CD4-positive, alpha-beta T cell treated with Interleukin-10 for 1 hour (primary cell): Measurements from ENCODE around the gene LSP1.
"Not testable (repeated sequence)": the region's sequence is repeated elsewhere in the genome, so short reads cannot be mapped to it uniquely, and the experiment has no call there.

Experiments
- DNase-seq: peaks from one replicate; pipeline ENCODE4 v3.0.0-alpha.2; 2020

The LSP1 gene

DNA sequence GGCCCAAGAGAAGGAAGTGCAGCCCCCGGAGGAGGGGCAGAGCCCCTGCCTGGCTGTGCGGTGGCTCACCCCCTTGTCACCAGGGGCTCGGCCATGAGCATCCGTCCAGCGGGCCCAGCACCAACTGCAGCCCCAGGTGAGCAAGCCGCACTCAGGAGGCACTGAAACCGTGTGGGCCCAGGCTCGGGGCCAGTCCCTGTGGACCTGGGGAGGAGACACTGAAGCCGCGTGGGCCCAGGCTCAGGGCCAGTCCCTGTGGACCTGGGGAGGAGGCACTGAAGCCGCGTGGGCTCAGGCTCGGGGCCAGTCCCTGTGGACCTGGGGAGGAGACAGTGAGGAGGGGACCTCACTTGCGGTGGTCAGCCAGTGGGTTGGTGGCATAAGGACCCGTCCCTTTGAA is 13.9 kb downstream of the LSP1 start:
- DNase-seq, result no peak

DNA sequence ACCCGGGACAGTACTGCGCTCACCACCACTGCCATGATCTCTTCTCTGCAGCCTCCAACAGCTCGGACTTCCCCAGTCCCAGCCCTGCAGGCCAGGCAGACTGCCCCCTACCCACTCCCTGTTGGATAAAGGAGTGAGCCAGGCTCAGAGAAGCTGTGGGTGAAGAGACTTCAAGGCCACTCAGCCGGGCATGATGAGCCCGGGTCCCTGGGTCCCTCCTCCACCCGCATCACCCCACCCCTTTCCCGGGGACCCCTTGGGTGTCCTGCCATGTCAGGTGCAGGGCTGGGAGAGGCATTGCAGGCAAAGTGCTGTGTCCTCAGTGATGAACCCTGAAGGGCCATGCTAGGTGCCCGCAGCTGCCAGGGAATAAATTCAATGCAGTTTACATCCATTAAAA is 14.5 kb downstream of the LSP1 start:
- no peak for DNase-seq

DNA sequence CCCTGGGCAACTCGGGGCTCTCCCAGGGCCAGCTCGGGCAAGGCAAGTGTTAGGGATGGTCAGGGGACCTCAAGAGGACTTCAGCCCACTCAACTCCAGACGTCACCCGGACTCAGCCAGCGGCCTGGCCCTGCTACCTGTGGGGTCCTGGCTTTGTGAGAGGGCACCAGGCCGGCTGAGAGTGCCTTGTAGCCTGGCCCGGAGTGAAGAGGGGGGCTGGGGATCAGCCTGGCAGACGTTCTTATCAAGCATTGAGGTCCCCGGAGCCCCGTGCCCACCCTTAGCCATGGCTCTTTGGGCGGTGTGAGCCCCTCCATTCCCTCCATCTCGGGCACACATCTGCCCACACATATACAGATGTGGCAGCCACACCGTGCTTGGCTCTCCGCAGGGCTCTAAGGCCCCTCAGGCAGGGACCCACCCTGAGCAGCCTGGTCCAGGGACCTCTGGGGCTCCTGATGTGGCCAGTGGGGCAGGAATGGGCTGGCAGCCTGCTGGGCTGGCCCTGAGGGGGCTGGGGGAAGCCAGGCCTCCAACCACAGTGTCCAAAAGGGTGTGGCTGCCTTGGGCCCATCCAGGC is 15.3 kb downstream of the LSP1 start:
- no peak for DNase-seq

DNA sequence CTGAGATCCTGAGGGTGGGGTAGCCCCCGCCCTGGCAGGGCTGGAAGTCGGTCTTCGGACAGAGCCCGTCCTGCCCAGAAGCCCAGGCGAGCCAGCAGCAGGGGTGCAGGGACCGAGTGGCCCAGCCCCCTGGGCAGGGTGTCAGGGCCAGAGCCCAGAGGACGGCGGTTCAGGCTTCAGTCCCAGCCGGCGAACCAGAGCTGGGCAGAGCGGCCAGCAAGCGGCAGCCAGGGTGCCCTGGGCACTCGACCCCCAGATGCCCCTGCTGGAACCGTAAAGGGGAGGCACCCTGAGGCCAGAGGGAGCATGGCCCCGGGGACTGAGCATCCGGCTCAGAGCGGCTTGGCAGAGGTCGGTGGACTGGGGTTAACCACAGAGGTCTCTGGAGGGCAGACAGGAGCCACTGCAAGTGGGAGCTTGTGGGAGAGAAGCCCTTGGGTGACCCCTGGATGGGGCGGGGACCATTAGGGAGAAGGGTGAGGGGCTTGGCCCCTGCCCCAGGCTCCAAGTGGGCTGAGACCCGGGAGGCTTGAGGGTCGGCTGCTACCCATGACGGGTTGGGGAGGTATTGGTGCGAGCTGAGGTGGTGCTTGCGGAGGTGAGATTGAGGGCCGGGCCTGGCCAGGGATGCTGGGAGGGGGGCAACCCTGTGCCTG is 15.9 kb downstream of the LSP1 start:
- DNase-seq, result no peak

DNA sequence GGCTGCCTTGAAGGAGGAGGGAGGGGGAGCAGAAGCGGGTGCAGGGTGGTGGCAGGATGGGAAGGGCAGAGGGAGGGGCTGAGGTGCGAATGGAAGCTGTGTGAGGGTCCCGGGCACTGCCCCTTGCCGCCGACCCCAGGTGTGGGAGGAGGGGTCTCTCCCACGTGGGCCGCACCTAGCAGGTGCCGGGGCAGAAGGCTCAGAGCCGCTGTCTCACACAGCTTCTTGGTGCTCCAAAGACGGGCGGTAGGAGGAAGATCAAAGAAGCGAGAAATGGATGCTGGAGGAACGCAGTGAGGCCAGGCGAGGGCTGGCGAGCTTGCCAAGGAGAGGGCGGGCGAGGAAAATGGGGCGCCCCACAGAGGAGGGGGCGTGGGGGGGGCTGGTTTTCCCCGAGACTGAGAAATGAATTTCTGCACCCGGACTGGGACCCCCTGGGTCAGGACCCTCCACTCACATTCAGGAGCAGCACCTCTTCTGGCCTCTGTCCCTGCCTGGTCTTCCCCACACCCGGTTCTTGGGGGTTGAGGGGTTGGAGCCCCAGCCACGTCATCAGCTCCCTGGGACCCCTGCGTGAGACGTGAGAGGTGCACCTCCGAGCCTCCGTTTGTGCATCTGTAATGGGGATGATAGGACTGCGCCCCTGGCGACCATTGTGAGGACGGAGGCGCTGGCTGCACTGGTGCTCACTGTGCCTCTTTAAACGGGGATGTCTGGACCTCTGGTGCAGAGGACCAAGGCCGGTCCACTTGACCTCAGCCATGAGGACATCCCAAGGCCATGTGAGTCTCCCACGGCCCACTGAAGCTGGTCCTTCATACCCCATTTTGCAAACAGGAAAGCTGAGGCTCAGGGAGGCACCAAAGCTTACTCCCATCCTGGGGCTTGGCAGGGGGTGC is 16.8 kb downstream of the LSP1 start:
- DNase-seq, result no peak

DNA sequence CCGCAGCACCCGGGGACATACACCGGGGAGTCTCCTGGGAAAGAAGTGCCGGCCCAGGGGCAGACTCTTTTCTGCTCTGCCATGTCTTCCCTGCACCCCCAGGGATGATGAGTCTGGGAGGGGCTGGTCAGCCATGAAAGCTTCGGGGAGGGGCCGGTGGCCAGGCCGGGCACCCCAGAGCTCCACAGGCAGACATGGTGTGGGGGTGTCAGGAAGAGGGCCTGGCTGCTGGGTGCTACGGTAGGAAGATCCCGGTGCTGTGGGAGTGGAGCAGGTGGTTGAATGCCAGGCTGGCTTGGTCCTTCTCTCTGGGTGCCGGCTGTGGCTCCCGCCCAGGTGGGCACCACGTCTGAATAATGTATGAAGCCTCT is 17.4 kb downstream of the LSP1 start:
- DNase-seq, result no peak

DNA sequence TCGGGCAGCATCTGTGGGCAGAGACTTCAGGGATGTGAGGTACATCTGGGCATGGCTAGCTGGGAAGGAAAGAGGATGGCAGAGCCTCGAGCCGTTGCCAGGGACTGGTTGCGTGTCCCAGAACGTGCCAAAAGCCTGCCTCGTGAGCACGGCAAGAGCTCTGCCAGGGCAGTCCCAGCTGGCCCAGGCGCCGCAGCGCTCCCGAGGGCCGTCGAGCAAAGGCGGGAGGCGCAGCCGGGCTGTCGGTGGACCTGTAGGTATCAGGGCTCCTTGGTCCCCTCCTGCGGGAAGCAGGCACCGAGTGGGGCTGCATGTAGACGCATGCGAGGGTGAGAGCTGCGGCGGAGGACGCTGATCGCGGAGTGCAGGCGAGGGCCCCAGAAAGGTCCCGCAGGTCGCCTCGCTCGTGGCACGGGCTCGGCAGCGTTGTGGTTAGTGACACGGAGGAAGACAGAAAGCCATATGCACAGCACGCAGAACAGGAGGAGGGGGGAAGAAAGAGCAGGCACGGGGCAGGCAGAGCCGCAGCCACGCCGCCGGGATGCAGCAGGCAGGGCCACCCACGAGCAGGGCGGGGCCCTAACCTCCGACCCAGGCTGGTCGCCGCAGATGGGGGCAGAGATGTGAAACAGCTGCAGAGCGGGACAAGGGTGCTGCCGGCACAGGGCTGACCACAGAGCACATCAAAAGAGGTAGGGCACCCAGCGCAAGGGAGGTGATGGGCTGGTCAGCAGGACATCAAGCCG is 18.0 kb downstream of the LSP1 start:
- peak; percentile 59 for DNase-seq

DNA sequence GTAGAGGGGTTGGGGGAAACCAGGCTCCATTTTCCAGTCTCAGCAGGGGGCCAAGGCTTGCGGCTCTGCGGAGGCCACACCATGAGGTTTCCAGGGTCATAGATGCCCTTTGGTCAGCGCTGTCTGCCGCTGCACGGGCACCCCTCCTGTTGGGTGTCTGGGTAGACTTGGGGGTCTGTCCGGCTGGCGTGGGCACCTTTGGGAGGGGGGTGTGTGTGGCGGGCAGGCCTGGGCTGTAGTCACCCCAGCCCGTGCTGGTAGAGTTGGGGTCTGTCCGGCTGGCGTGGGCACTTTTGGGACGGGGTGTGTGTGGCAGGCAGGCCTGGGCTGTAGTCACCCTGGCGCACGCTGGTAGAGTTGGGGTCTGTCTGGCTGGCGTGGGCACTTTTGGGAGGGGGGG is 18.6 kb downstream of the LSP1 start:
- no peak for DNase-seq

DNA sequence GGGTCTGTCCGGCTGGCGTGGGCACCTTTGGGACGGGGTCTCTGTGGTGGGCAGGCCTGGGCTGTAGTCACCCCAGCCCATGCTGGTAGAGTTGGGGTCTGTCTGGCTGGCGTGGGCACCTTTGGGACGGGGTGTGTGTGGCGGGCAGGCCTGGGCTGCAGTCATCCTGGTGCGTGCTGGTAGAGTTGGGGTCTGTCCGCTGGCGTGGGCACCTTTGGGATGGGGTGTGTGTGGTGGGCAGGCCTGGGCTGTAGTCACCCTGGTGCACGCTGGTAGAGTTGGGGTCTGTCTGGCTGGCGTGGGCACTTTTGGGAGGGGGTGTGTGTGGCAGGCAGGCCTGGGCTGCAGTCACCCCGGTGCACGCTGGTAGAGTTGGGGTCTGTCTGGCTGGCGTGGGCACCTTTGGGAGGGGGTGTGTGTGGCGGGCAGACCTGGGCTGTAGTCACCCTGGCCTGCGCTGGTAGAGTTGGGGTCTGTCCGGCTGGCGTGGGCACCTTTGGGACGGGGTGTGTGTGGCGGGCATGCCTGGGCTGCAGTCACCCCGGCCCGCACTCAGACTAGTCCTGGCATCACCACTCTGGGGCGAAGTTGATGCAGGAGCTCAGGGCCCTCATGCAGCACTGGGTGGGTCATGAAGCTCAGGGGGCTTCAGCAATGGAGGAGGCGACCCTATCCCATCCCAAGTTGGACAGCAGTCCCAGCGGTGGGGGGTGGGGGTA is 19.5 kb downstream of the LSP1 start:
- DNase-seq, result no peak

DNA sequence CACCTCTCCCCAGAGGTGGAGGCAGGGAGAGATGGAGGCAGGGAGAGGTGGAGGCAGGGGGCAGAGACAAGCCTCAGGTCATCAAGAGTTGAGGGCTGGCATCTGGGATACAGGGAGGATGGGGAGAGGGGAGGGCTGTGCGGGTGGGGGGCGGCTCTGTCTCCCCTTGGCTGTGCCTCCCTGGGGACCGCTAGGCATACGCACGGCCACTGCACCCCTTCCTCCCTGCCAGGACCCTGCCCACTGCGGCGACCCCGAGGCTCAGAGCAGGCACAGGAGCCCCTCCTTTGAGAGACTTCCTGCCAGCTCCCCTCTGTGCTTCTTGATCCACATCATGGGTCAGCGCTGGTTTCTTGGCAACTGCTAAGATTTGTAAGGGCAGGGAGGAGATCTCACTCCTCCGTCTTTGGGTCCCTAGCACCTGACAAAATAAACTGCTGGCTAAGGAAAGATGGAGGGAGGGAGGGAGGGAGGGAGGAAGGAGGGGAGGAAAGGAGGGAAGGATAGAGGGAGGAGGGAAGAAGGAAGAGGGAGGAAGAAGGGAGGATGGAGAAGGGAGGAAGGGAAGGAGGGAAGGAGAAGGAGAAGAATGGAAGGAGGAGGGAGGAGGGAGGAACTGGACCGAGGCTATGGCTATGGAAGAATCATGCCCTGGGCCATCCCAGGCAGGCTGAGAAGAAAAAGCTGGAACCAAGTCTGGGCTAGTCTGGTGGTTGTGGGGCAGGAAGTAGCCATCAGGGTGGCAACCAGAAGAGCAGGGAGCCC is 20.3 kb downstream of the LSP1 start:
- no peak for DNase-seq

DNA sequence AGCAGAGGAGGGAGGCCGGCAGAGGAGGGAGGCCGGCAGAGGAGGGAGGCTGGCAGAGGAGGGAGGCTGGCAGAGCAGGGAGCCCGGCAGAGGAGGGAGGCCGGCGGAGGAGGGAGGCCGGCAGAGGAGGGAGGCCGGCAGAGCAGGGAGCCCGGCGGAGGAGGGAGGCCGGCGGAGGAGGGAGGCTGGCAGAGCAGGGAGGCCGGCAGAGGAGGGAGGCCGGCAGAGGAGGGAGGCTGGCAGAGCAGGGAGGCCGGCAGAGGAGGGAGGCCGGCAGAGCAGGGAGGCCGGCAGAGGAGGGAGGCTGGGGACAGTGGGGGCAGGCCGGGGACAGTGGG is 20.9 kb downstream of the LSP1 start:
- not testable (repeated sequence) for DNase-seq

DNA sequence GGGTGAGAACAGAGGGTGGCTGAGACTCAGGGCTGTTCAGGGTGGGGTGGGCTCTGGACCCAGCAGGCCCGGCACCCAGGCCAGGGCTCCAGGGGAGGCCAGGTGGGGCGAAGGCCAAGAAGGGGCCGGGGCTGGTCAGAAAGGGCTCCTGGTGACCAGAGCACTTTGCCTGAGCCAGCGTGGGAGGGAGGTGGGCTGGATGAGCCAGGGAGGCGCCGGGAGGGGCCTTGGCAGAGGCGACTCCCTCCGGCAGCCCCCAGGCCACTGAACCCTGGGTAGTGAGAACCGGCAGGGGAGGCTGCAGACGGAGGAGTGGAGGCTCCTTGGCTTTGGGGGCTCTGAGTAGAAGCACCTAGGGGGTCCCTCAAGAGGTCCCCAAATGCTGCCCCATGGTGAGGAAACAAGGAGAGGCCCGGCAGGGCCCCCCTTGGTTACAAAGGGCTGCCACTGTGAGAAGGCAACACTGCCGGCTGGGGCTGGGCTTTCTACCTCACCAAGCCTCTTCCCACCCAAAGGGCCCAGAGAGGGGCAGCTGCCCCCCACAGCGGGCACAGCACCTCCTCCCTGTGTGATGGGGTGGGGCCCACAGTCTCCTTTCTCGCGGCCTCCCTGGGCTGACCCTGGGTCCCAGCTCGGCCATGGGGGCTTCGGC is 21.7 kb downstream of the LSP1 start:
- not testable (repeated sequence) for DNase-seq

DNA sequence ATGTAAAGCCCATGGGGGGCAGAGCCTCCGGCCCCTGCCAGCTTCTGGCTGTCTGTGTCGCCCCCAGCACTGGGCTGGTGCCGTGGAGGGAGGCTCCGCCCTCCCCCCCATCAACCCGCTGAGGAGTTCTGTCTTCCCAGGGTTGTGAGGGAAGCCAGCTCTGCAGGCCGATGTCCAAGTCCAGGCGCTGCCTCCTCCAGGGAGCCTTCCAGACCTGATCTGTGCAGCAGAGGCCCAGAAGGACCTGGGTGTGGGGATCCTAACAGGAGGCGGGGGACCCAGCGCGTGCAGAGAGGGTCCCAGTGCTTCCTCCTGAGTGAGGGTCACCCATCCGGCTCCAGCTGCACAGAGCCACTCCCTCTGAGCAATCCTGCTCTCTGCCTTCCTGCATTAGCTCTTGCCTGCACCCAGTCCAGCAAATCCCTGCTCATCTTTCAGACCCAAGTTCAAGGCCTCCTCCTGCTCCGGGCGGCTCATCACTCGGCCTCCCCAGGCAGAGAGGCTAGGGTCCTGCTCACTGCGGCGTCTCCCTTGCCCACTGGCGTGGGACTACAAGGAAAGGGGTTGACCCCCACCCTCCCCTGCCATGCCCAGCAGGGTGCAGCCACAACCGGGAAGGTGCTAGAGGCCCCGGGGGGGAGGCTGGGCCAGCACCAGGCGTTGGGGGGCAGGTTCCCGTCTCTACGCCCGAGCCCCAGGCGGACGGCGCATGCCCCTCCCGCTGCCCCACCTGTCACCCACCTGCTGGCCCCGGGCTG is 22.4 kb downstream of the LSP1 start:
- no peak for DNase-seq

DNA sequence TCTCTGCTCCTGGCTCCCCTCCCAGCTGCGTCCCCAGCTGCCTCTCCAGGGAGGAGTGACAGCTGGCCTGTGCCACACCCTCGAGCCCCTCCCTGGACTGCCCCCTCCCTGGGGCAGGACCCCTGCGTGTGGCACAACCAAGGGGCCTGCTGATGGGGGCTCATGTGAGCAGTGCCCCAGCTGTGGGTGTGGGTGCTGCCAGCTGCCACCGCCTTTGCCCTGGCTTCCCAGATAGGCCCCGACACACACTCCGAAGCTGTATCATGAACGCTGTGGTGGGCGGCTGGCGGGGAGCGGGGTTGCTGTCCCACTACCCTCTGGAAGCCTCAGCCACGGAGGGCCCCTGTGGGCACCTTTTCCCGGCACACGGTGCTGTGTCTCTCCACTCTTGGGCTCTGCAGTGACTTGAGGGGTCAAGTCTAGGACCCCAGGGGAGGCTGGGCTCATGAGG is 23.0 kb downstream of the LSP1 start:
- DNase-seq, result not testable (repeated sequence)

DNA sequence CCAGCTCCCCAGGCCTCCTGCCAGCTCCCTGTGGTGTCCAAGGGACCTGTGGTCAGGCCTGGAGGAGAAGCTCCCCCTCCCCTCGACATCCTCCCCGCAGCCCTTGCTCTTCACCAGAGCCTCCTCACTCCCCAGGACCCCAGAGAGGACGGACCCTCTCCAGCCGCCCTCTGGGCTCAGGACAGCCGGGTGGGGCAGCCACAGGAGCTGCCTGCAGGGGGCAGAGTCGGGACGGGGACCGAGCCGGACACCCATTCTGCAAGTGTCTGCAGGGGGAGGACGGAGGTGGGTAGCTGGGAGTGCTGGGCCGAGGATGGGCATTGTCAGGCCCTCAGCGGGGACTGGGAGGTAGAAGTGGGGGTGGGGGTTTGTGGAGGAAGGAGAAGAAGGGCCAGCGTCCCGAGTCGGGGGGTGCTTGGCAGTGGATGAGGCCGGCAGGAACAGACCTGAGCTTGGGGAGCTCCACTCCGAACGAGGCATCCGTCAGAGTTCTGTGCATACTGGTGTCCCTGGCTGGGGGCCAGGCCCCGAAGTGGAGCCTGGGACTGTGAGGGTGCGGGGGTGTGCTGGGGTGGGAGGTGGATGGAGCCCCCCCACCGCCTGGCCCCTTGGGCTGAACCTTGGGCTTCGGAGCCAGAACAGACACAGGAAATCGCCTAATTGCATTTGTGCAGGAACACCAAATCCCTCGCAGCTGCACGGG is 23.6 kb downstream of the LSP1 start:
- no peak for DNase-seq

DNA sequence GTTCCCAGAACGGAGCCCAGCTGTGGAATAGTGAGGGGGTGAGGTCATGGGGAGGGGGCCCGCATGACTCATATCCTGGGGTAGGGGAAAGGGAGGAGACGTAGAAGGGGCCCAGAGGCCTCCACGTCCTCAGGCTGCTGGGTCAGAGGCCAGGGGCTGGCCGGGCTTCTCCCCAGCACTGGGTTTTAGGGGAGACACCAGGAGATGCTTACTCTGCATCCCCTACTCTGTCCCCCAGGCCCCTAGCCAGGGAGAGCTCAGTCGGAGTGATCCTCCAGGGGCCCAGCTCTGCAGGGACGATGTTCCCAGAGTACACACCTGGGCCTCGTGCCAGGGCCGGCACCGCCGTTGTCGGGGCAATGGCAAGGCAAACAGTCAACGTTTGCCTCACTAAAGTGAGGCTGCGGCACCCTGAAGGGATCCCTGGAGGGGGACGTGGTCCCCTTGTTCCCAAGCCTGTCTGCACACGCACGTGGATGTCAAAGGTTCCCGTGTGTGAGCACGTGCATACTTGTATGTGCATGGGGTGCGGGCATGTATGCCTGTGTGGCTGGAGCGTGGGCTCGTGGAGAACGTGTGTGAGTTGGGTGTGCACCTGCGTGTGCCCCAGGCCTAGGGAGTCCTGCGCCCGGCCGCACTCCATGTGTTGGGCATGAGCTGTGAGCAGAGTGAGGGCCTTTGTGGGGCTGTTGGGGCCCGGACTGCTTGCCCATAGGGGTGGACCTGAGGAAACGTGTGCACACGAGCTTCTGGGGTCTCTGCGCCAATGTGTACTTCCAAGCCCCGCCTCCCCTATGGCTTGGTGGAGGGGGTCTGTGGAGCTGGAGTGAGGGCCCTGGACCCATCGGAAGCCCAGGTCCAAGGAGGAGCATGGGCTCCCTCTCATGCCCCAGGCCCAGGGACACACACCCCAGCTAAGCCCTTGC is 24.6 kb downstream of the LSP1 start:
- no peak for DNase-seq

DNA sequence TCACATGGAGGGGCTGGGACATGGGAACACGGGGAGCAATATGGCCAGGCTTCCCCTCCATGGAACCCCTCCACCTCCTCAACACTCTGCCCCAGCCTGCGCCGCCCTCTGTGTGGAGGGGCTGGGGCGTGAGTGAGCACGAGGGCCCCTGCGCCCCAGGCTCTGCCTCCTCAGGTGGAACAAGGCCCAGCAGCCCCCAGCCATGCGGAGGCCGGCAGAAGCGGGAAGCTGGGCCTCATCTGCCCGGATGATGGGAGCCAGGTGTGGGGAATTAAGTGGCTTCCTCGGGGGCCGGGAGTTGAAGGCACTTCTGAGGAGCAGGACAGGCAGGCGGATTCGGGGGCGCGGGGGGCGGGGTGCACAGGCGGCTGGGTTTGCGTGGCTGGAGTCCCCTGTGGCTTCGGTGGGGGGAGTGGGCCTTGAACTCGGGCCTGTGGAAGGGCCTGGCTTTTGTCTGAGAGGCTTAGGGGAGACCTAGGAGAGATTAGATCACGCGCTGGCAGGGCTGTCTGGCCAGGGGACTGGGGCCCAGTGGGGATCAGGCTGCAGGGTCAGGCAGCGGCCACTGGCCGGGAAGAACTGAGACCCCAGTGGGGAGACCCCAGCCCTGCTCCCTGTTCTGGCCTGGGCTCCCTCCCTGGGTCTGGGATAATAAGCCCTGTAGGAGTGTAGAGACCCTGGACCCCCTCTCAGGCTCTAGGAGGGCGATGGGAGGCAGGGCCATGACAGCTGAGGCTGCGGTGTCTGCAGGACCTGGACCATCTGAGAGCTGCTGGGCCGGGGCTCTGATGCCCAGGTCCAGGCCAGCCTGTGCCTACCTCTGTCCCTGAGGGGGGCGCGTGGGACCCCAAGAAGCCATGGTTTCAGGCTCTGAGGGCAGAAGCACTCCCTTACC is 25.5 kb downstream of the LSP1 start:
- no peak for DNase-seq
